Measurements from ENCODE around the gene INSM2.

DNA sequence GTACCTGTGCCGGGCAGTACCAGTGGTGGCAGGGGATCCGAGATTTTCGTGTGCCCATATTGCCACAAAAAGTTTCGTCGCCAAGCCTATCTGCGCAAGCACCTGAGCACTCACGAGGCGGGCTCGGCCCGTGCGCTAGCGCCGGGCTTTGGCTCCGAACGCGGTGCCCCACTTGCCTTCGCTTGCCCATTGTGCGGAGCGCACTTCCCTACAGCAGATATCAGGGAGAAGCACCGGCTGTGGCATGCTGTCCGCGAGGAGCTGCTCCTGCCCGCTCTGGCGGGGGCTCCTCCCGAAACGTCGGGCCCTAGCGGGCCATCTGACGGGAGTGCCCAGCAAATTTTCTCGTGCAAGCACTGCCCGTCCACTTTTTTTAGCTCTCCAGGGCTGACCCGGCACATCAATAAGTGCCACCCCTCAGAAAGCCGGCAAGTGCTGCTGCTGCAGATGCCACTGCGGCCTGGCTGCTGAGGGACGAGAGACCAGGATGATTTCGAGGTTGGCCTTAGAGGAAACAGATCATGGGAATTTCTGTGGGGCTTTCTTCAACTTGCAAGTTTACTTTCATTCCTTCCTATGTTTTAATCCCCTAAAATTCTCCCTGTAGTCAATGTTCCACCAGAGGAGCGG, 1.6 kb downstream of the INSM2 start:
- TF ChIP-seq ARNTL (CRISPR knock-in tag; IDR thresholded peaks at IDR 0.05; ENCODE audit: borderline replicate concordance, low read depth) = no peak
- TF ChIP-seq ZFP30 (CRISPR knock-in tag; IDR thresholded peaks at IDR 0.05) = no peak
- TF ChIP-seq, protein P1, sequence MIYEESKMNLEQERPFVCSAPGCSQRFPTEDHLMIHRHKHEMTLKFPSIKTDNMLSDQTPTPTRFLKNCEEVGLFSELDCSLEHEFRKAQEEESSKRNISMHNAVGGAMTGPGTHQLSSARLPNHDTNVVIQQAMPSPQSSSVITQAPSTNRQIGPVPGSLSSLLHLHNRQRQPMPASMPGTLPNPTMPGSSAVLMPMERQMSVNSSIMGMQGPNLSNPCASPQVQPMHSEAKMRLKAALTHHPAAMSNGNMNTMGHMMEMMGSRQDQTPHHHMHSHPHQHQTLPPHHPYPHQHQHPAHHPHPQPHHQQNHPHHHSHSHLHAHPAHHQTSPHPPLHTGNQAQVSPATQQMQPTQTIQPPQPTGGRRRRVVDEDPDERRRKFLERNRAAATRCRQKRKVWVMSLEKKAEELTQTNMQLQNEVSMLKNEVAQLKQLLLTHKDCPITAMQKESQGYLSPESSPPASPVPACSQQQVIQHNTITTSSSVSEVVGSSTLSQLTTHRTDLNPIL (CRISPR knock-in tag; IDR thresholded peaks at IDR 0.05; ENCODE audit: low read depth) = no peak
- no peak for TF ChIP-seq TOX (CRISPR knock-in tag; IDR thresholded peaks at IDR 0.05; ENCODE audit: borderline replicate concordance)

Data from SK-N-SH treated with all-trans-retinoic acid at 6 μM for 48 hours (cell line).